ENCODE results near the gene PPM1L. TPM values are rescaled to one million over a fixed set of nuclear protein-coding genes. Genes with fewer than 3 reads are reported as not detected.

Gene PPM1L
- polyA plus RNA-seq, 3 donors, result 5.5 to 9.9 (median 7.8) TPM

GRCh38 chr3:160963949-160964348, 207.9 kb downstream of the PPM1L start:
- Mint-ChIP-seq H3K27me3 (ENCODE audit: low read depth in 3 of 3) (no peaks in the 10 kb centered on the region), H3K9me3 (peaks cover 0 to 4% (median 0%) of the 10 kb centered on the region in 7 donors), H3K36me3 (peaks cover 8 to 11% of the 10 kb centered on the region in 2 donors), H3K4me1 (peaks cover 4% of the 10 kb centered on the region), H3K4me3 (no peak overlapping the region), H3K27ac (no peak overlapping the region)
- H3K9ac ChIP-seq (ENCODE audit: insufficient read depth, low read length, poor library complexity, severe bottlenecking), result no peak overlapping the region
- no peaks in the 10 kb centered on the region for H3K36me3 ChIP-seq (replicated peaks in 1 of 2; ENCODE audit: control insufficient read depth in 1 of 2, insufficient read depth in 2 of 2, low read length in 2 of 2)
- DNase-seq, result no peak
- no peaks in the 10 kb centered on the region for H3K27me3 ChIP-seq (ENCODE audit: control insufficient read depth in 2 of 2, insufficient read depth in 2 of 2, low read length in 2 of 2)
- WGBS (ENCODE audit: insufficient coverage), result no CpG with 5 or more reads among the region's 1 CpG
- peaks cover 0 to under 1% of the 10 kb centered on the region in 2 donors for H3K4me1 ChIP-seq (ENCODE audit: control insufficient read depth in 1 of 2, insufficient read depth in 2 of 2, low read length in 2 of 2)
- H4K20me1 ChIP-seq (ENCODE audit: insufficient read depth, low read length), result no peaks in the 10 kb centered on the region
- no peak overlapping the region for H3K4me3 ChIP-seq (replicated peaks in 1 of 3; ENCODE audit: low read depth in 2 of 3, low read length in 3 of 3)
- no peak overlapping the region for H2AFZ ChIP-seq (ENCODE audit: insufficient read depth, low read depth, low read length, poor library complexity, severe bottlenecking)
- intact Hi-C loops (cut with micrococcal nuclease), result no loop called here
- no peaks in the 10 kb centered on the region for H3K79me2 ChIP-seq (ENCODE audit: insufficient read depth, low read length)
- H3K9me3 ChIP-seq (replicated peaks in 1 of 2; ENCODE audit: control insufficient read depth in 1 of 2, insufficient read depth in 1 of 2, low read length in 2 of 2), result no peaks in the 10 kb centered on the region
- H3K4me2 ChIP-seq (replicated peaks; ENCODE audit: extremely low read depth, low read length, poor library complexity, severe bottlenecking), result no peak overlapping the region
- TF ChIP-seq, protein P1, sequence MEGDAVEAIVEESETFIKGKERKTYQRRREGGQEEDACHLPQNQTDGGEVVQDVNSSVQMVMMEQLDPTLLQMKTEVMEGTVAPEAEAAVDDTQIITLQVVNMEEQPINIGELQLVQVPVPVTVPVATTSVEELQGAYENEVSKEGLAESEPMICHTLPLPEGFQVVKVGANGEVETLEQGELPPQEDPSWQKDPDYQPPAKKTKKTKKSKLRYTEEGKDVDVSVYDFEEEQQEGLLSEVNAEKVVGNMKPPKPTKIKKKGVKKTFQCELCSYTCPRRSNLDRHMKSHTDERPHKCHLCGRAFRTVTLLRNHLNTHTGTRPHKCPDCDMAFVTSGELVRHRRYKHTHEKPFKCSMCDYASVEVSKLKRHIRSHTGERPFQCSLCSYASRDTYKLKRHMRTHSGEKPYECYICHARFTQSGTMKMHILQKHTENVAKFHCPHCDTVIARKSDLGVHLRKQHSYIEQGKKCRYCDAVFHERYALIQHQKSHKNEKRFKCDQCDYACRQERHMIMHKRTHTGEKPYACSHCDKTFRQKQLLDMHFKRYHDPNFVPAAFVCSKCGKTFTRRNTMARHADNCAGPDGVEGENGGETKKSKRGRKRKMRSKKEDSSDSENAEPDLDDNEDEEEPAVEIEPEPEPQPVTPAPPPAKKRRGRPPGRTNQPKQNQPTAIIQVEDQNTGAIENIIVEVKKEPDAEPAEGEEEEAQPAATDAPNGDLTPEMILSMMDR (IDR thresholded peaks at IDR 0.05), result no peak
- no peak overlapping the region for H3K27ac ChIP-seq (ENCODE audit: low read depth in 1 of 2, low read length in 2 of 2)

DNA sequence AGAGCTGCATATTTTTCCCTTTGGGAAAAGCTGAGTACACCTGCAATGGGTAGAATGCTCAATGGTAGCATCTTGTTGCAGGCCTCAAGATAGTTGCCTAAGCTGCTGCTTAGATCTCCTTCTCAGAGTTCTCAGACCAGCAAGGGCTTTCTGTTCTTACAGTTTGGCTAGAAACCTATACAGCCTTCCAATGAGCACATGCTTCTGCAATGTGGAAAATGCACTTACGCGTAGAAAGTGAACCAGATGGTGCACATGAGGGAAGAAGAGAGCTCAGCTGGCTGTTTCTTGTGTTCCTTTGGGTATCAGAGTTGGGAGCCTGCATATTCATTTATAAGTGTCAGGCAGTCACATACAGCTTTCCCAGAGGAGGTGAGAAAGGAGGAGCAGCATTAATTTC, 212.7 kb downstream of the PPM1L start:
- no peak overlapping the region for H3K4me2 ChIP-seq (replicated peaks; ENCODE audit: extremely low read depth, low read length, poor library complexity, severe bottlenecking)
- no CpG with 5 or more reads among the region's 2 CpGs for WGBS (ENCODE audit: insufficient coverage)
- no peak overlapping the region for H3K9ac ChIP-seq (ENCODE audit: insufficient read depth, low read length, poor library complexity, severe bottlenecking)
- H3K36me3 ChIP-seq (replicated peaks in 1 of 2; ENCODE audit: control insufficient read depth in 1 of 2, insufficient read depth in 2 of 2, low read length in 2 of 2), result no peaks in the 10 kb centered on the region
- intact Hi-C loops (cut with micrococcal nuclease), result no loop called here
- H2AFZ ChIP-seq (ENCODE audit: insufficient read depth, low read depth, low read length, poor library complexity, severe bottlenecking), result no peak overlapping the region
- H3K4me1 ChIP-seq (ENCODE audit: control insufficient read depth in 1 of 2, insufficient read depth in 2 of 2, low read length in 2 of 2), result peaks cover 13 to 17% of the 10 kb centered on the region in 2 donors
- H3K27ac ChIP-seq (ENCODE audit: low read depth in 1 of 2, low read length in 2 of 2), result no peak overlapping the region
- H3K27me3 ChIP-seq (ENCODE audit: control insufficient read depth in 2 of 2, insufficient read depth in 2 of 2, low read length in 2 of 2), result no peaks in the 10 kb centered on the region
- Mint-ChIP-seq H3K36me3 (peaks cover 3 to 4% of the 10 kb centered on the region in 2 donors), H3K27ac (no peak overlapping the region), H3K4me3 (no peak overlapping the region), H3K4me1 (peaks cover 21% of the 10 kb centered on the region), H3K9me3 (peaks cover 0 to 6% (median 0%) of the 10 kb centered on the region in 7 donors), H3K27me3 (ENCODE audit: low read depth in 3 of 3) (no peaks in the 10 kb centered on the region)
- no peaks in the 10 kb centered on the region for H3K79me2 ChIP-seq (ENCODE audit: insufficient read depth, low read length)
- no peak for DNase-seq
- no peak overlapping the region for H3K4me3 ChIP-seq (replicated peaks in 1 of 3; ENCODE audit: low read depth in 2 of 3, low read length in 3 of 3)
- no peaks in the 10 kb centered on the region for H4K20me1 ChIP-seq (ENCODE audit: insufficient read depth, low read length)
- no peaks in the 10 kb centered on the region for H3K9me3 ChIP-seq (replicated peaks in 1 of 2; ENCODE audit: control insufficient read depth in 1 of 2, insufficient read depth in 1 of 2, low read length in 2 of 2)
- TF ChIP-seq, protein P1 (IDR thresholded peaks at IDR 0.05), result no peak
